Ecto neural progenitor cell (in vitro differentiated cells): ENCODE data around the gene LRRK1.

Experiments used
- DNase-seq: peaks from one replicate; pipeline ENCODE4 v3.0.0-alpha.2; 2018; ENCODE audit warnings: low spot score

The LRRK1 gene

GRCh38 chr15:101112336-101113113, 193.4 kb downstream of the LRRK1 start:
- peak; percentile 40 for DNase-seq

GRCh38 chr15:101113114-101114005, 194.2 kb downstream of the LRRK1 start:
- DNase-seq, result peak; percentile 38

- DNase-seq, result peak; percentile 32
Observed at GRCh38 chr15:101114166-101114565, 195.0 kb downstream of the LRRK1 start.

GRCh38 chr15:101114610-101115009, 195.5 kb downstream of the LRRK1 start:
- no peak for DNase-seq

- peak; percentile 37 for DNase-seq
Observed at GRCh38 chr15:101115393-101115785, 196.2 kb downstream of the LRRK1 start.

- DNase-seq, result peak; percentile 47
Observed at GRCh38 chr15:101115786-101116680, 196.9 kb downstream of the LRRK1 start.

GRCh38 chr15:101116681-101116976, 197.5 kb downstream of the LRRK1 start:
- no peak for DNase-seq

- DNase-seq, result no peak
Observed at GRCh38 chr15:101118116-101118515, 199.0 kb downstream of the LRRK1 start.

GRCh38 chr15:101118615-101119014, 199.5 kb downstream of the LRRK1 start:
- DNase-seq, result peak; percentile 44

- DNase-seq, result no peak
Observed at GRCh38 chr15:101119181-101119580, 200.0 kb downstream of the LRRK1 start.
